ENCODE data around the gene CTDSPL.

Gene CTDSPL

GRCh38 chr3:38000965-38001455, 139.3 kb downstream of the CTDSPL start:
- no peaks in the 10 kb centered on the region for H3K9me3 ChIP-seq (ENCODE audit: control insufficient read depth, low read length)

GRCh38 chr3:38001456-38002081, 139.9 kb downstream of the CTDSPL start:
- Histone ChIP-seq H3K9me3 (ENCODE audit: control insufficient read depth, low read length) (no peaks in the 10 kb centered on the region), H3K4me3 (ENCODE audit: low read length) (no peak overlapping the region), H3K36me3 (ENCODE audit: control insufficient read depth, insufficient read depth, low read length) (peaks cover 59% of the 10 kb centered on the region), H3K9ac (ENCODE audit: low read length) (no peak overlapping the region), H3K27me3 (ENCODE audit: control insufficient read depth, insufficient read depth, low read length) (no peaks in the 10 kb centered on the region), H3K4me1 (ENCODE audit: control insufficient read depth, insufficient read depth, low read length) (peaks cover 93% of the 10 kb centered on the region)

More at GRCh38 chr3:38000965-38001455, 139.3 kb downstream of the CTDSPL start:
- peaks cover 62% of the 10 kb centered on the region for H3K36me3 ChIP-seq (ENCODE audit: control insufficient read depth, insufficient read depth, low read length)
- H3K27me3 ChIP-seq (ENCODE audit: control insufficient read depth, insufficient read depth, low read length), result no peaks in the 10 kb centered on the region
- peaks cover 95% of the 10 kb centered on the region for H3K4me1 ChIP-seq (ENCODE audit: control insufficient read depth, insufficient read depth, low read length)
- no peak overlapping the region for H3K9ac ChIP-seq (ENCODE audit: low read length)
- no peak overlapping the region for H3K4me3 ChIP-seq (ENCODE audit: low read length)

GRCh38 chr3:38002291-38002876, 140.7 kb downstream of the CTDSPL start:
- peak overlapping the region; percentile 40 for H3K9ac ChIP-seq (ENCODE audit: low read length)

DNA sequence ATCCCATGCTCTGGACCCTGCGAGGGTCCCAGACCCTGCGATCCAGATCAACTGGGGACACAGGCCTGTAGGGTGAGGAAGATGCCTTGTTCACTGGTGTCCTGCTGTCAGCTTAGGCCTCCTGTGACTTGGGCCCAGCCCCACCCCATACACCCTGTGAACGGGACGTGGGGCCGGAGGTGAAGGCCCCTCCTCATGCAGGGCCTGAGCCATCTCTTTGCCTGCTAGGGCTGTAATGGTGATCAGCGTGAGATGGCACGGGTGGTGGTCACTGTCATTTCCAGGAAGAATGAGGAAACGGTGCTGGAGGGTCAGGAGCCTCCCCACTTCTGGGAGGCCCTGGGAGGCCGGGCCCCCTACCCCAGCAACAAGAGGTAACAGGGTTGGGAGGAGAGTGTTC, 141.3 kb downstream of the CTDSPL start:
- Histone ChIP-seq H3K9ac (ENCODE audit: low read length) (peak overlapping the region; percentile 40), H3K4me3 (ENCODE audit: low read length) (no peak overlapping the region)

More at GRCh38 chr3:38002291-38002876, 140.7 kb downstream of the CTDSPL start:
- peaks cover 53% of the 10 kb centered on the region for H3K36me3 ChIP-seq (ENCODE audit: control insufficient read depth, insufficient read depth, low read length)
- H3K9me3 ChIP-seq (ENCODE audit: control insufficient read depth, low read length), result no peaks in the 10 kb centered on the region
- no peaks in the 10 kb centered on the region for H3K27me3 ChIP-seq (ENCODE audit: control insufficient read depth, insufficient read depth, low read length)
- peaks cover 84% of the 10 kb centered on the region for H3K4me1 ChIP-seq (ENCODE audit: control insufficient read depth, insufficient read depth, low read length)
- no peak overlapping the region for H3K4me3 ChIP-seq (ENCODE audit: low read length)

DNA sequence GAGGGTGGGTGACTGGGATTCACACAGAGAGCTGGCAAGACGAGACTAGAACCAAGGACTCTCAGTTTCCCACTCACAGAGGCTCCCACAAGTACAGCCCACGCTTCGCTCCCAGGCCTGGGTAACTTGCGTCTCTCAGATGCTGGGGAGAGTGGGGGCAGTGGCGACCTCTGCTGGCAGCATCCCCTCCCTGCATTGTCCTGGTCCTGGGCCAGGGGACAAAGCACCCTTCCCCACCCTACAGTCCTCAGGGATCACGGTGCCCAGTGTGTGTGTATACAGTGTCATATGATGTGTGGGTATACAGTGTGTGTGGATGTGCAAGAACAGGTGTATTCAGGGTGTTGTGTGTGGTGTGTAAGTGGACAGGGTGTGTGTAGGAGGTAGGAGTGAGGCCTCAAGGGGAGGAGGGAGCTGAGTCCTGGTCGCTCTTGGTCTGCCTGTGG, 141.7 kb downstream of the CTDSPL start:
- H3K9ac ChIP-seq (ENCODE audit: low read length), result peak overlapping the region; percentile 40
- H3K9me3 ChIP-seq (ENCODE audit: control insufficient read depth, low read length), result no peaks in the 10 kb centered on the region
- no peak overlapping the region for H3K4me3 ChIP-seq (ENCODE audit: low read length)
- H3K4me1 ChIP-seq (ENCODE audit: control insufficient read depth, insufficient read depth, low read length), result peaks cover 74% of the 10 kb centered on the region
- peaks cover 47% of the 10 kb centered on the region for H3K36me3 ChIP-seq (ENCODE audit: control insufficient read depth, insufficient read depth, low read length)
- H3K27me3 ChIP-seq (ENCODE audit: control insufficient read depth, insufficient read depth, low read length), result no peaks in the 10 kb centered on the region

More for the DNA sequence above, 141.3 kb downstream of the CTDSPL start:
- Histone ChIP-seq H3K9me3 (ENCODE audit: control insufficient read depth, low read length) (no peaks in the 10 kb centered on the region), H3K4me1 (ENCODE audit: control insufficient read depth, insufficient read depth, low read length) (peaks cover 79% of the 10 kb centered on the region), H3K27me3 (ENCODE audit: control insufficient read depth, insufficient read depth, low read length) (no peaks in the 10 kb centered on the region), H3K36me3 (ENCODE audit: control insufficient read depth, insufficient read depth, low read length) (peaks cover 48% of the 10 kb centered on the region)

DNA sequence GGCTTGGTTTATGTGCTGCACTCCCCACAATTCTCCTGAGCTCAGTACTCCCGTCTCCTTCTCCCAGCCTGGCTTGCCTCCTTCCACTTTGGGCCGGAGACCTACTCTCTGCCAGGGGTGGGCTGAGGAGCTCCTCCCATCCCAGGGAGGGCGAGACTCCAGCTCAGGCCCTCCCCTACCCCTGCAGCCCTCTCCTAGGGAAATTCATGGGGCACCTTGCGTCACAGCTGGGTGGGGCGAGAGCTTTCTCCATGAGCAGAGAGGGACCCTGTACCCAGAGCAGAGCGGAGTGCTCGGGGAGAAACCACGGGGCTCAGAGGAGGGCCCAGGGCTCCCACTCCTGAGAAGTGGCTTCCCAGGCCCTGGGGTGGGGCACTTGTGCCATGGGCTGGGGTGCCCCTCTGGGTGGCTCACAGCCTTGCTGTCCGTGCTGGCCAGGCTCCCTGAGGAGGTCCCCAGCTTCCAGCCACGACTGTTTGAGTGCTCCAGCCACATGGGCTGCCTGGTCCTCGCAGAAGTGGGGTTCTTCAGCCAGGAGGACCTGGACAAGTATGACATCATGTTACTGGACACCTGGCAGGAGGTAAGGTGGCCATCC, 142.2 kb downstream of the CTDSPL start:
- Histone ChIP-seq H3K4me1 (ENCODE audit: control insufficient read depth, insufficient read depth, low read length) (peaks cover 70% of the 10 kb centered on the region), H3K9ac (ENCODE audit: low read length) (peak overlapping the region; percentile 40)

GRCh38 chr3:38004415-38005075, 142.9 kb downstream of the CTDSPL start:
- H3K4me1 ChIP-seq (ENCODE audit: control insufficient read depth, insufficient read depth, low read length), result peaks cover 65% of the 10 kb centered on the region
- no peaks in the 10 kb centered on the region for H3K27me3 ChIP-seq (ENCODE audit: control insufficient read depth, insufficient read depth, low read length)
- peak overlapping the region; percentile 7 for H3K4me3 ChIP-seq (ENCODE audit: low read length)
- no peak overlapping the region for H3K9ac ChIP-seq (ENCODE audit: low read length)
- peaks cover 45% of the 10 kb centered on the region for H3K36me3 ChIP-seq (ENCODE audit: control insufficient read depth, insufficient read depth, low read length)
- H3K9me3 ChIP-seq (ENCODE audit: control insufficient read depth, low read length), result no peaks in the 10 kb centered on the region

More for the DNA sequence above, 142.2 kb downstream of the CTDSPL start:
- Histone ChIP-seq H3K4me3 (ENCODE audit: low read length) (no peak overlapping the region), H3K36me3 (ENCODE audit: control insufficient read depth, insufficient read depth, low read length) (peaks cover 47% of the 10 kb centered on the region), H3K9me3 (ENCODE audit: control insufficient read depth, low read length) (no peaks in the 10 kb centered on the region), H3K27me3 (ENCODE audit: control insufficient read depth, insufficient read depth, low read length) (no peaks in the 10 kb centered on the region)

DNA sequence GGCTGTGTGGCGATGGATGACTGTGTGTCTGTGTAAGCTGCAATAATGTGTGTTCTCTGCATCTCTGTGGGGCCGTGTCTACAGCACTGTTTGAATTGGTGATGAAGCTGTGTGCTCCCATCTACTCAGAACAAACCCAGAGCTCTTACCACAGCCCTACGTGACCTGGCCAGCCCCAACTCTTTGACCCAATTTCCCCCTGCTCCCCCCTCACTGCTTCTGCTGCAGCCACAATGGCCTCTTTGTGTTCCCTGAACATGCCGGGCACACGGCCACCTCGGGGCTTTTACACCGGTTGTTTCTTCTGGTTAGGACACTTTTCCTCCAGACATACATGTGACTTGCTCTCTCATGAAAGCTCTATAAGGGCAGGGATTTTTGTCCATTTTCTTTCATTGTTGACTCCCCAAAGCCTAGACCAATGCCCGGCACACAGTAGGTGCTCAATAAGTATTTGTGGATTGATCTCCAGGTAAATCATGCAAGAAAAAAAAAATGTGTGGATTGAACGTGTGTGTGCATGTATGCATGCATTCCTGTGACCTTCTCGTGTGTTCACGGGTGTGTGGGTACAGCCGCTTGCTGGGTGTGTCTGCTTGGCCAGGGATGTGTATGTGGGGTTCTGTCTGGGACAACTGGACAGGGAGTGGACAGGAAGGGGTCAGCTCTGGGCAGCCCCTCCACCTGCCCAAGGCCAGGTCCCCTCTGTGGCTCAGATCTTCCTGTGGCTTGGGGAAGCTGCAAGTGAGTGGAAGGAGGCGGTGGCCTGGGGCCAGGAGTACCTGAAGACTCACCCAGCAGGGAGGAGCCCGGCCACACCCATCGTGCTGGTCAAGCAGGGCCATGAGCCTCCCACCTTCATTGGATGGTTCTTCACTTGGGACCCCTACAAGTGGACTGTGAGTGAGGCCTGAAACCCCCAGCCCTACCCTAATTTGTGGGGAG, 143.7 kb downstream of the CTDSPL start:
- no peaks in the 10 kb centered on the region for H3K9me3 ChIP-seq (ENCODE audit: control insufficient read depth, low read length)
- peaks cover 59% of the 10 kb centered on the region for H3K4me1 ChIP-seq (ENCODE audit: control insufficient read depth, insufficient read depth, low read length)
- peak overlapping the region; percentile 14 for H3K9ac ChIP-seq (ENCODE audit: low read length)
- H3K36me3 ChIP-seq (ENCODE audit: control insufficient read depth, insufficient read depth, low read length), result peaks cover 37% of the 10 kb centered on the region
- no peaks in the 10 kb centered on the region for H3K27me3 ChIP-seq (ENCODE audit: control insufficient read depth, insufficient read depth, low read length)
- peak overlapping the region; percentile 7 for H3K4me3 ChIP-seq (ENCODE audit: low read length)

DNA sequence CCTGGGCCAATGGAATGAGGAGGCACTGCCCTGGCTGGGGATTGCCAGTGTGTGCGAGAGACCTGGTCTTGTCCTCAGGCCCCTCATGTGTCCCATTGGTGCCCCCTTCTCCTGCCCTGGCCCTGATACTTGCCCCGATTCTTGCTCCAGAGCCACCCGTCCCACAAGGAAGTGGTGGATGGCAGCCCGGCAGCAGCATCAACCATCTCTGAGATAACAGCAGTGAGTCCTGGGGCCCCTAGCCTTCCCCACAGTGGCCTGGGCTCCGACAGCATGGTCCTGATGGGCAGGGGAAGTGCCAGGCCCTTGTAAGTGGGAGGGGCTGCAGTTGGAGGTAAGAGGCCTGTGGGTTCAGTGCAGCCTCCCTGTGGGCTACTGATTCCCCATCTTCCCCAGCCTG, 144.4 kb downstream of the CTDSPL start:
- H3K36me3 ChIP-seq (ENCODE audit: control insufficient read depth, insufficient read depth, low read length), result peaks cover 30% of the 10 kb centered on the region
- no peaks in the 10 kb centered on the region for H3K9me3 ChIP-seq (ENCODE audit: control insufficient read depth, low read length)
- no peak overlapping the region for H3K9ac ChIP-seq (ENCODE audit: low read length)
- peaks cover 53% of the 10 kb centered on the region for H3K4me1 ChIP-seq (ENCODE audit: control insufficient read depth, insufficient read depth, low read length)
- no peak overlapping the region for H3K4me3 ChIP-seq (ENCODE audit: low read length)
- no peaks in the 10 kb centered on the region for H3K27me3 ChIP-seq (ENCODE audit: control insufficient read depth, insufficient read depth, low read length)

DNA sequence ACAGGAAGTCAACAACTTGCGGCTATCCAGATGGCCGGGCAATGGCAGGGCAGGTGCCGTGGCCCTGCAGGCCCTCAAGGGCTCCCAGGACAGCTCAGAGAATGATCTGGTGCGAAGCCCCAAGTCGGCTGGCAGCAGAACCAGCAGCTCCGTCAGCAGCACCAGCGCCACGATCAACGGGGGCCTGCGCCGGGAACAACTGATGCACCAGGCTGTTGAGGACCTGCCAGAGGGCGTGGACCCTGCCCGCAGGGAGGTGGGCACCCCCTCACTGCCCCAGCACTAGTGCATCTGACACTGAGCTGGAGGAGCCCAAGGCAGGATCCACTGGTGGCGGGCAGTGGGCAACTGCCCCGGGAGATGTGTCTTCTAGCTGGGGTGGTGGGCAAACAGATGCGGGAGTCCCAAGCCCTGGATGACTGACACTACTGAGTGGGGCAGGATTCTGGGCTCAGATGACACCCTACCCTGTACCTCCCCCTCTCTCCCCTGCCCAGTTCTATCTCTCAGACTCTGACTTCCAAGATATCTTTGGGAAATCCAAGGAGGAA, 144.8 kb downstream of the CTDSPL start:
- peaks cover 29% of the 10 kb centered on the region for H3K36me3 ChIP-seq (ENCODE audit: control insufficient read depth, insufficient read depth, low read length)
- no peaks in the 10 kb centered on the region for H3K9me3 ChIP-seq (ENCODE audit: control insufficient read depth, low read length)
- H3K9ac ChIP-seq (ENCODE audit: low read length), result no peak overlapping the region
- no peaks in the 10 kb centered on the region for H3K27me3 ChIP-seq (ENCODE audit: control insufficient read depth, insufficient read depth, low read length)
- H3K4me3 ChIP-seq (ENCODE audit: low read length), result no peak overlapping the region
- H3K4me1 ChIP-seq (ENCODE audit: control insufficient read depth, insufficient read depth, low read length), result peaks cover 48% of the 10 kb centered on the region

- Histone ChIP-seq H3K4me3 (ENCODE audit: low read length) (no peak overlapping the region), H3K27me3 (ENCODE audit: control insufficient read depth, insufficient read depth, low read length) (no peaks in the 10 kb centered on the region), H3K9ac (ENCODE audit: low read length) (no peak overlapping the region), H3K9me3 (ENCODE audit: control insufficient read depth, low read length) (no peaks in the 10 kb centered on the region), H3K4me1 (ENCODE audit: control insufficient read depth, insufficient read depth, low read length) (peaks cover 36% of the 10 kb centered on the region), H3K36me3 (ENCODE audit: control insufficient read depth, insufficient read depth, low read length) (peaks cover 23% of the 10 kb centered on the region)
These were observed 146.0 kb downstream of the CTDSPL start for GRCh38 chr3:38007754-38008090.

Data from mucosa of stomach (tissue), 1 donor.